H9 (cell line): ENCODE results near the gene MPP7. TPM values are rescaled to one million over a fixed set of nuclear protein-coding genes. Genes with fewer than 3 reads are reported as not detected.

Source experiments
- DNase-seq: peaks from one replicate; pipeline ENCODE4 v3.0.0-alpha.2; 2017
- H2AFZ ChIP-seq: one replicate; pipeline ENCODE4 v1.6.1; 2013; ENCODE audit warnings: mild to moderate bottlenecking, low read length, control low read depth, moderate library complexity
- H2AK5ac ChIP-seq: 2 replicates; pipeline ENCODE4 v1.6.1; 2013; ENCODE audit warnings: low read length, control low read depth, mixed read lengths; ENCODE audit not compliant: insufficient read length
- H2BK120ac ChIP-seq: one replicate; pipeline ENCODE4 v1.6.1; 2013; ENCODE audit warnings: low read depth, mild to moderate bottlenecking, low read length, control low read depth, inconsistent platforms; ENCODE audit not compliant: poor library complexity, severe bottlenecking
- H2BK12ac ChIP-seq: 2 replicates; pipeline ENCODE4 v1.6.1; 2013; ENCODE audit warnings: low read length, control low read depth, mixed read lengths, low read depth; ENCODE audit not compliant: insufficient read length
- H2BK15ac ChIP-seq: 2 replicates; pipeline ENCODE4 v1.6.1; 2013; ENCODE audit warnings: low read depth, low read length, control low read depth
- H2BK20ac ChIP-seq: one replicate; pipeline ENCODE4 v1.6.1; 2013; ENCODE audit warnings: low read depth, mild to moderate bottlenecking, low read length, control low read depth, inconsistent platforms; ENCODE audit not compliant: poor library complexity, severe bottlenecking
- H2BK5ac ChIP-seq: 2 replicates; pipeline ENCODE4 v1.6.1; 2013; ENCODE audit warnings: low read length, control low read depth, mixed read lengths; ENCODE audit not compliant: insufficient read length
- H3K14ac ChIP-seq: 2 replicates; pipeline ENCODE4 v1.6.1; 2013; ENCODE audit warnings: low read length, control low read depth; ENCODE audit not compliant: insufficient read depth
- H3K18ac ChIP-seq: 2 replicates; pipeline ENCODE4 v1.6.1; 2013; ENCODE audit warnings: low read depth, mild to moderate bottlenecking, mixed read lengths, low read length, control low read depth; ENCODE audit not compliant: insufficient read length
- H3K23ac ChIP-seq: 2 replicates; pipeline ENCODE4 v1.6.1; 2013; ENCODE audit warnings: low read length, control low read depth, mixed read lengths, low read depth; ENCODE audit not compliant: insufficient read length
- H3K23me2 ChIP-seq: 2 replicates; pipeline ENCODE4 v1.6.1; 2013; ENCODE audit warnings: low read depth, mild to moderate bottlenecking, mixed read lengths, low read length, control low read depth; ENCODE audit not compliant: insufficient read length, poor library complexity, severe bottlenecking
- H3K27ac ChIP-seq: 2 replicates; pipeline ENCODE4 v1.5.1; 2013; ENCODE audit warnings: low read length, control low read depth, mixed read lengths, low read depth; ENCODE audit not compliant: insufficient read length
- H3K27me3 ChIP-seq: 2 replicates; pipeline ENCODE4 v1.6.1; 2013; ENCODE audit warnings: low read length, control low read depth, inconsistent platforms; ENCODE audit not compliant: insufficient read depth
- H3K4ac ChIP-seq: 2 replicates; pipeline ENCODE4 v1.6.1; 2013; ENCODE audit warnings: low read depth, mild to moderate bottlenecking, control low read depth, inconsistent platforms, low read length, moderate library complexity
- H3K4me1 ChIP-seq: 2 replicates; pipeline ENCODE4 v1.6.1; 2013; ENCODE audit warnings: low read length, control low read depth, inconsistent platforms; ENCODE audit not compliant: insufficient read depth
- H3K4me2 ChIP-seq: 2 replicates; pipeline ENCODE4 v1.6.1; 2013; ENCODE audit warnings: low read length, control low read depth, mixed read lengths; ENCODE audit not compliant: insufficient read length, insufficient read depth
- H3K56ac ChIP-seq: 2 replicates; pipeline ENCODE4 v1.6.1; 2013; ENCODE audit warnings: low read depth, mild to moderate bottlenecking, mixed read lengths, low read length, control low read depth; ENCODE audit not compliant: insufficient read length
- H3K79me1 ChIP-seq: 2 replicates; pipeline ENCODE4 v1.6.1; 2013; ENCODE audit warnings: low read depth, mild to moderate bottlenecking, moderate library complexity, low read length, control low read depth, inconsistent platforms; ENCODE audit not compliant: insufficient read depth, poor library complexity, severe bottlenecking
- H3K79me2 ChIP-seq: 2 replicates; pipeline ENCODE4 v1.6.1; 2013; ENCODE audit warnings: low read length, control low read depth, inconsistent platforms; ENCODE audit not compliant: insufficient read depth
- H3K9ac ChIP-seq: 2 replicates; pipeline ENCODE4 v1.6.1; 2013; ENCODE audit warnings: low read length, control low read depth, mixed read lengths; ENCODE audit not compliant: insufficient read length; ENCODE audit errors: extremely low read depth
- H3K9me3 ChIP-seq: one replicate; pipeline ENCODE4 v1.6.1; 2013; ENCODE audit warnings: low read depth, low read length, inconsistent platforms; ENCODE audit not compliant: control insufficient read depth
- H3T11ph ChIP-seq: one replicate; pipeline ENCODE4 v1.6.1; 2013; ENCODE audit warnings: mild to moderate bottlenecking, low read length, control low read depth, inconsistent platforms
- H4K20me1 ChIP-seq: one replicate; pipeline ENCODE4 v1.6.1; 2013; ENCODE audit not compliant: control insufficient read depth, insufficient read length, insufficient read depth
- H4K5ac ChIP-seq: 2 replicates; pipeline ENCODE4 v1.6.1; 2013; ENCODE audit warnings: low read depth, mild to moderate bottlenecking, mixed read lengths, low read length, control low read depth; ENCODE audit not compliant: insufficient read length
- H4K8ac ChIP-seq: replicated peaks from 2 replicates; pipeline ENCODE4 v1.6.1; 2013; ENCODE audit warnings: low read length, control low read depth, mixed read lengths, low read depth; ENCODE audit not compliant: insufficient read length
- H4K91ac ChIP-seq: 2 replicates; pipeline ENCODE4 v1.6.1; 2013; ENCODE audit warnings: low read depth, mild to moderate bottlenecking, moderate library complexity, mixed read lengths, low read length, control low read depth; ENCODE audit not compliant: insufficient read length
- H3K27ac Mint-ChIP-seq, 3 experiments: 2 replicates in 2 of 3; 3 replicates in 1 of 3; pipeline ENCODE4 v1.8.0; 2020 to 2021; ENCODE audit warnings: mixed read lengths in 3 of 3, mild to moderate bottlenecking in 1 of 3, moderate library complexity in 1 of 3
- H3K27me3 Mint-ChIP-seq: 2 replicates; pipeline ENCODE4 v1.8.0; 2021; ENCODE audit warnings: low read depth, mild to moderate bottlenecking, moderate library complexity, mixed read lengths
- H3K36me3 Mint-ChIP-seq, 3 experiments: 2 replicates in 2 of 3; 3 replicates in 1 of 3; pipeline ENCODE4 v1.8.0; 2020 to 2021; ENCODE audit warnings: low read depth in 3 of 3, mixed read lengths in 3 of 3; ENCODE audit not compliant: insufficient read depth in 1 of 3
- H3K4me1 Mint-ChIP-seq, 2 experiments: 2 replicates each; pipeline ENCODE4 v1.8.0; 2020; ENCODE audit warnings: mixed read lengths in 2 of 2
- H3K4me3 Mint-ChIP-seq, 2 experiments: 2 replicates in 1 of 2; 3 replicates in 1 of 2; pipeline ENCODE4 v1.8.0; 2020 to 2021; ENCODE audit warnings: mild to moderate bottlenecking in 2 of 2, mixed read lengths in 2 of 2, moderate library complexity in 1 of 2
- H3K9me3 Mint-ChIP-seq, 2 experiments: 2 replicates in 1 of 2; 3 replicates in 1 of 2; pipeline ENCODE4 v1.8.0; 2020; ENCODE audit warnings: mild to moderate bottlenecking in 2 of 2, mixed read lengths in 2 of 2, moderate library complexity in 1 of 2
- WGBS: extraction: QIAGEN DNeasy Blood & Tissue Kit; methylation state at CpG from one replicate; pipeline ENCODE4 v1.1.7; 2013; ENCODE audit warnings: missing lambda C conversion rate, low lambda C conversion rate, mixed read lengths; ENCODE audit not compliant: insufficient read length; ENCODE audit errors: extremely low coverage; 5-methylcytosine and 5-hydroxymethylcytosine counted together
- total RNA-seq: library from RNA; stranded (reverse); gene quantifications from 2 replicates; pipeline ENCODE4 v1.2.1, GENCODE V29; 2021
- TF ChIP-seq, protein P1 (sequence below): fragments of 200-600 bp; sonication (generic); conservative IDR thresholded peaks from 3 replicates; pipeline ENCODE4 v1.8.0; 2021; ENCODE audit warnings: antibody characterized with exemption, mild to moderate bottlenecking

Gene MPP7
- total RNA-seq, 1 experiment from 2014 or later, result 6.9 TPM

DNA sequence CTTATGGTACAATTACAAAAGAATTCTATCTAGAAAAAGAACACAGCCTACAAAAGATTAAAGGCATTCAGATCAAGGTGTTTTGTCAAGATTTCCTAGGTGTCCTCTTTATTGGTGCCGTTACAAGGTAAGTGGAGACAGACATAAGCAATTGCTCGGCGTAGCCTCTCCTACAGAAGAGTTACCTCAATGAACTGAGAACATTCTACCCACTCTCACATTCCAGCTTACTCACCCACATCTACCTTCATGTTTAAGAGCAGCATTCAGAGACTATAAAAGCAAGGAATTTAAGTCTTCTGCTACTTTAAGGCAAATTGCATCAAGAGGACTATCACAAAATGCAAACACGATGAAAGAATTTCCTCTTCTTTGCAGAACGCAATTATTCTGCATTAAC, 29.5 kb downstream of the MPP7 start:
- Histone ChIP-seq H3T11ph (no peak overlapping the region), H2AK5ac (no peak overlapping the region), H4K8ac (no peak overlapping the region), H3K27me3 (no peaks in the 10 kb centered on the region), H3K14ac (no peak overlapping the region), H3K4me2 (no peak overlapping the region), H2BK15ac (no peak overlapping the region), H3K18ac (no peak overlapping the region), H3K27ac (no peak overlapping the region), H2AFZ (no peak overlapping the region), H2BK12ac (no peak overlapping the region), H3K4ac (no peak overlapping the region), H3K9me3 (no peaks in the 10 kb centered on the region), H2BK20ac (no peak overlapping the region), H3K56ac (no peak overlapping the region), H4K91ac (no peak overlapping the region), H3K4me1 (no peaks in the 10 kb centered on the region), H3K23me2 (no peaks in the 10 kb centered on the region), H2BK5ac (no peak overlapping the region), H3K79me2 (no peaks in the 10 kb centered on the region), H3K79me1 (no peaks in the 10 kb centered on the region), H2BK120ac (no peak overlapping the region), H4K5ac (no peak overlapping the region), H3K9ac (no peak overlapping the region), H3K23ac (no peak overlapping the region), H4K20me1 (no peaks in the 10 kb centered on the region)
- H3K27ac Mint-ChIP-seq, result no peak overlapping the region
- DNase-seq, result no peak
- no peaks in the 10 kb centered on the region for H3K9me3 Mint-ChIP-seq
- no peaks in the 10 kb centered on the region for H3K36me3 Mint-ChIP-seq
- WGBS, result no CpG with 5 or more reads among the region's 5 CpGs
- no peaks in the 10 kb centered on the region for H3K27me3 Mint-ChIP-seq
- H3K4me3 Mint-ChIP-seq, result no peak overlapping the region
- TF ChIP-seq, protein P1, sequence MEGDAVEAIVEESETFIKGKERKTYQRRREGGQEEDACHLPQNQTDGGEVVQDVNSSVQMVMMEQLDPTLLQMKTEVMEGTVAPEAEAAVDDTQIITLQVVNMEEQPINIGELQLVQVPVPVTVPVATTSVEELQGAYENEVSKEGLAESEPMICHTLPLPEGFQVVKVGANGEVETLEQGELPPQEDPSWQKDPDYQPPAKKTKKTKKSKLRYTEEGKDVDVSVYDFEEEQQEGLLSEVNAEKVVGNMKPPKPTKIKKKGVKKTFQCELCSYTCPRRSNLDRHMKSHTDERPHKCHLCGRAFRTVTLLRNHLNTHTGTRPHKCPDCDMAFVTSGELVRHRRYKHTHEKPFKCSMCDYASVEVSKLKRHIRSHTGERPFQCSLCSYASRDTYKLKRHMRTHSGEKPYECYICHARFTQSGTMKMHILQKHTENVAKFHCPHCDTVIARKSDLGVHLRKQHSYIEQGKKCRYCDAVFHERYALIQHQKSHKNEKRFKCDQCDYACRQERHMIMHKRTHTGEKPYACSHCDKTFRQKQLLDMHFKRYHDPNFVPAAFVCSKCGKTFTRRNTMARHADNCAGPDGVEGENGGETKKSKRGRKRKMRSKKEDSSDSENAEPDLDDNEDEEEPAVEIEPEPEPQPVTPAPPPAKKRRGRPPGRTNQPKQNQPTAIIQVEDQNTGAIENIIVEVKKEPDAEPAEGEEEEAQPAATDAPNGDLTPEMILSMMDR, result no peak
- peaks cover 4 to 10% of the 10 kb centered on the region in 2 experiments; a peak in 1 of 4 replicates for H3K4me1 Mint-ChIP-seq
